NOMO-1 treated with DMSO at 0.1 percent for 48 hours (cell line): Measurements from ENCODE around the gene TMEM266.

Experiments used
- DNase-seq: peaks from one replicate; lab custom pipeline; 2025; ENCODE audit not compliant: unreplicated experiment; lab: John Stamatoyannopoulos, UW

TMEM266 gene

DNA sequence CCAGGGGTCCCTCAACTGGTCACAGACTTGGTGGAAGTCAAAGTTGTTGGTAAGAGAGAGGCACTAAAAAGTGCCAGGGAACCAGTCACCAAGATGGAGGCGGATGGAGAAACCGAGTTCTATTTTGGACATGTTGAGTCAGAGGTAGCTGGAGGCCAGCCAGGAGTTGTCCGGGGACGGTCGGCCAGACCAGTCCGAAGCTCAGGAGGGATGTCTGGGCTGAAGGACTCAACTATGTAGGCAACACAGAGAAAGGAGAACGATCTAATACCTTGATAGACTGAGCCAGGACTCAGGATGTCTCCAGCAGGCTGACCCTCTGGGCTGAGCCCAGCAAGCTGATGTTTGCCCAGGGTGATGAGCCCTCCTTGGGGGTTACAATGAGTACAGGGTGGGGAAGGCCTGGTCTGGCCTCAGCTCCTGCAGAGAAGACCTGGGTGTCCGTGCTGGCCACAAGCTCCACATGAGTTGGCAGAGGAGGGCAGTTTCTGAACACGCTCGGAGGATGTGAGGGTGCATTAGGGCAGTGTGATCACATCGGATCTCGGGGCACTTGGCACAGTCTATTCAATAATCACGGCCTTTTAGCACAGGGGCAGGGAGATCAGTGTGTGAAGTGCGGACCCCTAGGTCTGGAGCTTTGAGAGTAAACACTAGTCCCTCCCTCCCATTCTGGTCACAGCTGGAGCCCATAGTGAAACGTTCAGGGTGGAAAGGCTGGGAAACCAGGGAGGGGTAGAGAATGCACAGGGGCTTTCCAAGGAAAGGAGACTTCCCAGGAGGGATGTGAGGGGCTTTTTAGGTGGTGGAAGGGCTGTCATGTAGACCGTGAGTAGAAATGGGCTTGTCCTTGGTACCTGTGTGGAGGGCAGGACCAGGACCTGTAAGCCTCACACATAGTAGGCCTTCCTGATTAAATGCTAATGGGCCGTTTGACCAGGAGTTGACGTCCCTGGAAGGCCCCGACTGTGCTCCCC, 139.6 kb downstream of the TMEM266 start:
- peak; percentile 12 for DNase-seq

GRCh38 chr15:76200083-76200465, 140.3 kb downstream of the TMEM266 start:
- no peak for DNase-seq

DNA sequence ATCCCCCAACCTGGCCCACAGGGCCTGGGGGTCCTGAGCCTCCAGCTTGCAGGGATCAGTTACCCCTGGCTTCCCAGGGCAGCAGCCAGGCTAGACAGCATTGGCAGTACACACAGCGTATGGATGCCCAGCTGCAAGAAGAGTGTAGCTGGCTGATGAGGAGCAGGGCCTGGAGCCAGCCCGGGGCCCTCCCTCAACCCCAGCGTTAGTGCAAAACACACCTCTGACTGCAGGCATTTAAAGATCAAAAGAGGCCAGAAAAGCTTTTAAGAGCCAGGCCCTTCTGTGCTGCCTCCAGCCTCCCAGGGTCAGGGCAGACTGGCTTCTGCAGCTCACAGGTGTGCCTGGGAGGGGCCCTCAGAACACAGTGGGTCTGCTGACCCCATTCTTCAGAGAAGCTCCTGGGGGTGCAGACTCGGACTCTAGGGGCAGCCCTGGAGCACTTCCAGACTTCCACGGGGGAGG, 140.9 kb downstream of the TMEM266 start:
- DNase-seq = no peak

DNA sequence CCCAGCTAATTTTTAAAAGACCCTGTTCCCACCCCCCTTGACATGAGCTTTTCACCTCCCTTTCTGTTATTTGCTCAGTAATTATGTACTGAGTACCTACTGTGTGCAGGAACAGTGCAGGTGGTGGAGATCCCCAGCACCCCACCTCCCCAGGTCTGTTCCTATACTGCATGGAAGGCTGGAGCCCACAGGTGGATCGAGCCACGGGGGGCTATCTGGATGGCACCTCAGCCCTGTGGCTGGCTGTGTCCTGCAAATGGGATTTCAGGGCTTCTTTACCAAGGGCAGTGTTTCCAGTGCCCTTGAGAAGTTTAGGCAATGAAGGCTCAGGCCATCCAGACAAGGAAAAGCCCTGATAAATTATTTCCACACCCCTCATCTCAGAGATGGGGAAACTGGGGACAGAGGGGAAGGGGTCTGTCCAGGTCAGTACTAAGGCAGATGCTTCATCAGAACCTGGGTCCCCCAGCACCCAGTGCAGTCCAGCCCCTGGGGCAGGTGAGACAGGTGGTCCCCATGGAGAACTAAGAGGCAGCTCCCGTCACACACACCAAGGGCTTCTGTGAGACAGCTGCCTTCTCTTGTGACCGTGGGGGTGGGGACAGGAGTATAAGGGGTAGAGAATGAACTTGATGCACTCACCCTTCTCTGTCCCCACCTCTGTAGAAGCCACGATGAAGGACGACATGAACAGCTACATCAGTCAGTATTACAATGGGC, 141.9 kb downstream of the TMEM266 start:
- no peak for DNase-seq

DNA sequence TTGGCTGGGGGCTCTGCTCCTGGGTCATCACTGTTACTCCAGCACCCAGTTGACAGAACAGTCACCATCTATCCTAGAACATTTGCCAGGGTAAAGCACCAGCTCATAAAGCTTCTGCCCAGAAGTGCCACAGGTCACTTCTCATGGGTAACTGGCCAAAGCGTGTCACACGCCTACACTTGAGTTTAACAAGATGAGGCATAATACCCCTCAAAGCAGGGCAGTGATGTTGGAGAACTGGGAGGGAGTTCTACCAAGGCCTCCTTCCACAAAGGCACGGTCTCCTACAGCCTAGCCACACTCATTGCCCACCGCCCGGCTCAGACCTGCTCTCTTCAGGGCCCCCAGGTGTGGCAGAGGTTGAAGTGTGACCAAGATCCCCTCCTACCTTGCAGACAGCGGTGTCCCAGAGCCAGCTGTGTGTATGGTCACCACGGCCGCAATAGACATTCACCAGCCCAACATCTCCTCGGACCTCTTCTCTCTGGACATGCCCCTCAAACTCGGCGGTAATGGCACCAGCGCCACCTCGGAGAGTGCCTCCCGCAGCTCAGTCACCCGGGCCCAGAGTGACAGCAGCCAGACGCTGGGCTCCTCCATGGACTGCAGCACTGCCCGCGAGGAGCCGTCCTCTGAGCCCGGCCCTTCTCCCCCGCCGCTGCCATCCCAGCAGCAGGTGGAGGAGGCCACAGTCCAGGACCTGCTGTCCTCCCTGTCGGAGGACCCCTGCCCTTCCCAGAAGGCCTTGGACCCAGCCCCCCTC, 143.7 kb downstream of the TMEM266 start:
- no peak for DNase-seq

DNA sequence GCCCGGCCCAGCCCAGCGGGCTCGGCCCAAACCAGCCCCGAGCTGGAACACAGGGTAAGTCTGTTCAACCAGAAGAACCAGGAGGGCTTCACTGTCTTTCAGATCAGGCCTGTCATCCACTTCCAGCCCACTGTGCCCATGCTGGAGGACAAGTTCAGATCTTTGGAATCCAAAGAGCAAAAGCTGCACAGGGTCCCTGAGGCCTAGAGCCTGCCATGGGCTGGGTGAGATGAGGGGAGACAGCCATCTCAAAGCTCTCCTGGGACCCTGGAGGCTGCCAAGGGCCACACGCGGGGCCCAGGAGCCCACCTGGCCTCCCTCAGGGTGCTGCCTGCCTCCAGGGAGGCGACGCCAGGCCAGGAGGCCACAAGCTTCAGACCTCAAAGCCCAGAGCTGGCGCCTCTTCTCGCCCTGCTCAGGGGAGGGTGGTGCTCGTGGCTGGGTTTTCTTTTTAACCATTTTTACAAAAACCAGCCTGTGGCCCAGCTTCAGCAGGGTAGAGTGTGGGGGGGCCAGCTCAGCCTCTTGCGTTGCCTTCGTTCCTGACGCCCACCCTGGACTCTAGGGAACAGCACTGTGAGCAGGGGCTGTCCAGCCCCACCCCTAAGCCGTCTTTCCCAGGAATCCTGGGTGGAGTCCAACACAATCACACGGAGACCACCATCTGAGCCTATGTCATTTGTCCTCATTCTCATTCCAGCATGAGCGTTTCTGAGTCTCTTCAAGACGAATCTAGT, 144.5 kb downstream of the TMEM266 start:
- DNase-seq = no peak

GRCh38 chr15:76204916-76205460, 145.2 kb downstream of the TMEM266 start:
- DNase-seq = no peak

GRCh38 chr15:76206325-76206976, 146.7 kb downstream of the TMEM266 start:
- no peak for DNase-seq

DNA sequence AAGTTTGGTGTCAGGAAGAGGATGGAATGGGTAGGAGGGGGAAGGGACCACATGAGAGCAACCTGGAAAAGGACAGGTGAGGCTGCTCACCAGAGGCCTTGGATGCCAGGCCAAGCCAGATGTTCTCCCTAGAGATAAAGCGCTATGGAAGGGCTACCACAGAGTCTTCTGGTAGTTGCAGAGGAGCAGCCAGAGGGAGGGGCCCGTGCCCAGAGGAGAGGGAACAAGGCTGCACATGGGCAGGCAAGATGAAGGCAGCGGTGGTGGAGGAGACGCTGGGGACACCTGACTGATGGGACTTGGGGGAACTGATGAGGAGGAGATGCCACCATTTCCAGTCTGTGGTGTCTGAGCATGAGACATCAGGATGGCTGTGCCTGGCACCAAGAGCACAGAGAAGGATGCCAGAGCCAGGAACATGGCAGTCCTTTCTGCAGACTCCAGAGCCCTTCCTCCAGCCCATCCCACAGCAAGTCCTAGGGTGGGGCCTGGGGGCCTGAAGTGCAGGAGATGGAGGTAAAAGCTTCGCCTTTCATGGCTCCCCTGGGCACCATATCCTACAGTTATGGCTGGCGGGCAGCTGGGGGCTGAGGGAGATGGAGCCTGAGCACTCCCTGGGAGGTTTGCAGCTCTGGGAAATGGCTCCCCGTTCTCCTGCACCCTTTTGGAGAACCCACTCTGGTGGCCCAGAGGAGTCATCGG, 148.4 kb downstream of the TMEM266 start:
- no peak for DNase-seq

DNA sequence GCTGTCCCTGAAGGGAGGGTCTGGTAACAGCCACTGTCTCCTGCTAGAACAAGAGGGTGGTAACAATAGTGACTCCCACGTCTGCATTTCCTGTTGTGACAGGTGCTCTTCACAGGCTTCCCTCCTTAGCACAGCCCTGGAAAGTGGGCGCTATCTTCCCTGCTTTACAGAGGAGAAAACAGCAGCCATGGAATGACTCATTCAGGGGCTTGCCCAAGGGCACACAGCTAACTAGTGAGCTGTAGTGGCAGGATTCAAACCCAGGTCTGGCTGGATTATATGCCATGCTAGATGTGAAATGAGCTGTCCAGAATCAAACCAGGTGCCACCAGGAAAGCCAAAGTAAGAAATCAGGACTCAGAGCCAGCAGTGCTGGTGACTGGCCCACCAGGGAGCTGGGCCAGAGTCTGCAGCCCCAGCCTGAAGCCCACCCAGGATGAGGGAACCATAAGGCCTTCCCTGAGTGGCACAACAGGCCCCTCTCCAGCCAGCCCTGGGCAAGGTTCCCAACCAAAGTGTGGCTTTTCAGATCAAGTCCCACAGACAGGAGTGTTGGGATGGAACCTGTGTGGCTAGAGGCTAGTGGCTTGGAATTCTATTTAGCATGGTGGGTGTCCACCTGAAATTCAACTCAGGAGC, 149.1 kb downstream of the TMEM266 start:
- no peak for DNase-seq

DNA sequence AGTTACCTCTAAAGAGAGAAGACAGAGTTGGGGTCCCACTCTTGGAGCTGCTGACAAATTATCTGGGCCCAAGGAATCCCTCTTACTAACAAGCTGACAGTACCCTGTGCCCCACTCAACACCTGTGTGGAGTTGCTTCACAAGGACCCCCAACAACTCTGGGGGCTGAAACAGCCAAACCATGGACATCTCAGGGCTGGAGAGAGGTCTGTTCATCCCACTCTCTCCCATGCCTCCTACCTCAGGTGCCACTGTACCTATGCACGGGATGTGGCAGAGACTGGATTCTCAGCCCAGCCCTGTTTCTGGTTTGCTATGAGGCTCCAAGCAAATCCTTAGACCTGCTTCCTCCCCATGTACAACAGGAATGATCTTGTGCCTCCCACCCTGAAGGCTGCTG, 149.7 kb downstream of the TMEM266 start:
- DNase-seq = no peak

- no peak for DNase-seq
Measured at GRCh38 chr15:76209942-76210341, 150.2 kb downstream of the TMEM266 start.

DNA sequence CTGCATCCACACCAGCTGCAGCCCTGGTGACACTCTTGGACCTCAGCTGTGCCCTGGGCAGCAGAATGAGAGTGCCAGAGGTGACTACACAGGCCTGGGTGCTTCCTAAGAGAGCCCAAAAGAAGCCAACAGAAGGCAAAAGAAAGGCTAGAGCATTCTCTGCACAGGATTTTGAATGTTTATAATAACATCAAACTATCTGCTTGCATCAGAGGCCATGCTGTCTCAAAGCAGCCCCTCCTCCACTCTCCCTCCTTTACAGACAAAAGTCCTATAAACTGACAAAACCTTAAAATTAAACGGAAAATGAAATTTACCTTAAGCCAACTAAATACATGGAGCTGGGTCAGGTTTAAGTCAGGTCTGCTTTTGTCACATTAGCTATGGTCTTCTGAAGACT, 155.8 kb downstream of the TMEM266 start:
- no peak for DNase-seq

DNA sequence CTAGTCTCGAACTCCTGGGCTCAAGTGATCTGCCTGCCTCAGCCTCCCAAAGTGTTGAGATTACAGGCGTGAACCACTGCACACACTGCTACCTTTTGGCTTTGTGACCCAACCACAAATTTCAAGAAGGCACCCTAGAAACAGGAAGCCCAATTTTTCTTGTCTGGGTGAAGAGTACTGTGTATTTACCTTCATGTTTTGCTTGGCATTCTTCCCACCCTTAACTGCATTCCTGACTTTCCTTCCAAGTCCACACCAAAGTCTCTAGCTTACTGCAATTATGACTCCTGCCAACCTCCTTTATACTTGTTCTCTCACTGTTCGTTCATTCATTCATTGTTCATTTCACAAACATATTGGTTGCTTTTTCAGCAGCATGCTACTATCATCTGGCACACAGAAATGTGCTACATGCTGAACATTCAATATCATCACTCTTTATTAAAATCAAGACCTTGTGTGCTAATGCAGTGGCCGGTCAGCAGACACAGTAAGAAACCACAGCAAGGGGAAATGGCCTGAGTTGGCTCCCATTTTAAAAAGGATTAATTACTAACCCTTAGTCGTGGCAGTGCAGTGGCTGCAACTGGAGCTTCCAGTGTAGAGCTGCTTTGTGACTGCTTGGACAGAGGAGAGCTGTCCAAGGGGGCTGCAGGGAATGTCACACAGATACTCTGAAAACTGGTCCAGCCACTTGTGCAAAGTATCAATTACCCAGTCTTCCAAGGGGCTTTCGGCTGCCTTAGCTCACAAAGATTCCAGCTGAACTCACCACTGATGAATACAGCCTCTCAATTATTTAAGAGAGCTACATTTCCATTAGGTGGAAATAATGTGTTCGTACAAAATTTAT, 157.5 kb downstream of the TMEM266 start:
- DNase-seq = no peak

DNA sequence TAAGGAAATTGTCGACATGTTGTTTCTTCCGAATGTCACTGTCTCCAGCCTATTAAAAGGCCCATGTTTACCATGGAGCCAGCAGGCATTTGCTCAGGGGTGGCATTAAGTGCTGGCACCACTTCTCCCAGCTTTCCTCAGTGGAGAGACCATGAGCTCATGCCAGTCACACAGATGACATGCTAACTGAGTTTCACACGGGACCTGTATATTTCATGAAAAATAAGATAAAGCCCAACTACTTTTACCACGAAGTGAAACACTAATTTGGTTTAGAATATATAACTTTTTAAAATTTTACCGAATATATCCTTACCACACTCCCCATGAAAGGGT, 158.1 kb downstream of the TMEM266 start:
- no peak for DNase-seq

DNA sequence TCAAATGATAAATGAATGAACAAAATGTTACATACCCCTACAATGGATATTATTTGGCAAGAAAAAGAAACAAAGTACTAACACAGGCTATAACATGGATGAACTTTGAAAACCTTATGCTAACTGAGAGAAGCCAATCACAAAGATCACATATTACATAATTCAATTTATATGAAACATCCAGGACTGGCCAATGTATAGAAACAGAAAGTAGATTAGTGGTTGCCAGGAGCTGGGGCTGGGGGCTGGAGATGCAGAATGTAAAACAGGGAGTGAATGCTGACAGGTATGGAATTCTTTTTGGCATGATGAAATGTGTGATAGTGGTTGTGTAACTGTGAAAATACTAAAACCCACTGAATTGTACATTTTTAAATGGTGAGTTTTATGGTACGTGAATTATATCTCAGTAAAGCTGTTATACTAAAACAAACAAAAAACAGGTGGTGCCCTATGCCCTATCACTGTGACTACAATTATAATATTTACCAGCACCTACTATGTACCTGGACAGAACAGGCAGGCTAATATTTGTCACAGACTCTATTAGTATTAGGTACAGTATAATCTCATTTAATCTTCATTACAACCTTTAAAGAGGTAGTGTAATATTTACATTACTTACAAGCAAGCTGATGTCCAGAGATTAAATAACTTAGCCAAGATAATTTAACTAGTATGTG, 161.4 kb downstream of the TMEM266 start:
- DNase-seq = no peak

- no peak for DNase-seq
Measured at GRCh38 chr15:76222159-76222558, 162.4 kb downstream of the TMEM266 start.
